CD4-positive, CD25-positive, alpha-beta regulatory T cell (primary cell): ENCODE measurements around the gene DNAJB13. TPM values are rescaled to one million over a fixed set of nuclear protein-coding genes. Genes with fewer than 3 reads are reported as not detected.

ENCODE experiments used
- ATAC-seq, 2 donors: fragments of 150-1000 bp; cut with Tn5 transposase; one replicate each; pipeline ENCODE4 v1.10.0; 2021; ENCODE audit warnings: low read depth in 2 of 2, moderate number of reproducible peaks in 2 of 2, moderate library complexity in 1 of 2
- DNase-seq, 3 donors: peaks; one replicate each; pipeline versions ENCODE4 v3.0.0 to v3.0.0-alpha.2; 2012 to 2022; ENCODE audit warnings: mixed read lengths in 1 of 3
- H3K27ac ChIP-seq: one replicate; pipeline ENCODE4 v1.7.0; 2013; ENCODE audit warnings: mild to moderate bottlenecking, low read length; ENCODE audit not compliant: insufficient read depth, poor library complexity, severe bottlenecking
- H3K27me3 ChIP-seq: one replicate; pipeline ENCODE4 v1.7.0; 2013; ENCODE audit warnings: low read length; ENCODE audit not compliant: control insufficient read depth, insufficient read depth
- H3K36me3 ChIP-seq: one replicate; pipeline ENCODE4 v1.7.0; 2013; ENCODE audit warnings: mild to moderate bottlenecking, low read length, moderate library complexity; ENCODE audit not compliant: control insufficient read depth, insufficient read depth
- H3K4me1 ChIP-seq: 2 replicates; pipeline ENCODE4 v1.7.0; 2013; ENCODE audit warnings: mild to moderate bottlenecking, low read length; ENCODE audit not compliant: insufficient read depth, control insufficient read depth, poor library complexity, severe bottlenecking
- H3K4me3 ChIP-seq: one replicate; pipeline ENCODE4 v1.7.0; 2013; ENCODE audit warnings: low read depth, mild to moderate bottlenecking, low read length, moderate library complexity
- H3K9me3 ChIP-seq, 2 experiments: 1 replicate in 1 of 2; 2 replicates in 1 of 2; pipeline ENCODE4 v1.7.0; 2013; ENCODE audit warnings: low read length in 2 of 2, mild to moderate bottlenecking in 1 of 2, moderate library complexity in 1 of 2; ENCODE audit not compliant: control insufficient read depth in 2 of 2
- H3K27ac Mint-ChIP-seq, 3 donors: one replicate each; pipeline ENCODE4 v1.8.0; 2020 to 2022; ENCODE audit warnings: mild to moderate bottlenecking in 3 of 3, mixed read lengths in 3 of 3, moderate library complexity in 2 of 3
- H3K27me3 Mint-ChIP-seq: one replicate; pipeline ENCODE4 v1.8.0; 2022; ENCODE audit warnings: mild to moderate bottlenecking, mixed read lengths
- H3K36me3 Mint-ChIP-seq: one replicate; pipeline ENCODE4 v1.8.0; 2020; ENCODE audit warnings: mixed read lengths
- H3K4me1 Mint-ChIP-seq, 4 donors: one replicate each; pipeline ENCODE4 v1.8.0; 2020 to 2022; ENCODE audit warnings: mixed read lengths in 4 of 4, mild to moderate bottlenecking in 1 of 4
- H3K4me3 Mint-ChIP-seq, 4 donors: one replicate each; pipeline ENCODE4 v1.8.0; 2020 to 2022; ENCODE audit warnings: mild to moderate bottlenecking in 4 of 4, mixed read lengths in 4 of 4, moderate library complexity in 3 of 4
- H3K9me3 Mint-ChIP-seq, 7 donors: one replicate each; pipeline ENCODE4 v1.8.0; 2020 to 2022; ENCODE audit warnings: mixed read lengths in 7 of 7, mild to moderate bottlenecking in 3 of 7, moderate library complexity in 2 of 7
- polyA plus RNA-seq, 4 donors: library from polyadenylated mRNA; unstranded; fragments of 300-500 nt; fragmentation: Illumina TruSeq; gene quantifications; one replicate each; pipeline ENCODE4 v1.2.3, GENCODE V29; 2021
- total RNA-seq: library from RNA; stranded (reverse); gene quantifications from one replicate; pipeline ENCODE4 v1.2.3, GENCODE V29; 2022

Gene DNAJB13
- total and polyA plus RNA-seq, 5 donors from 2014 or later: 0.32 to 0.33 TPM; not detected in 3

DNA sequence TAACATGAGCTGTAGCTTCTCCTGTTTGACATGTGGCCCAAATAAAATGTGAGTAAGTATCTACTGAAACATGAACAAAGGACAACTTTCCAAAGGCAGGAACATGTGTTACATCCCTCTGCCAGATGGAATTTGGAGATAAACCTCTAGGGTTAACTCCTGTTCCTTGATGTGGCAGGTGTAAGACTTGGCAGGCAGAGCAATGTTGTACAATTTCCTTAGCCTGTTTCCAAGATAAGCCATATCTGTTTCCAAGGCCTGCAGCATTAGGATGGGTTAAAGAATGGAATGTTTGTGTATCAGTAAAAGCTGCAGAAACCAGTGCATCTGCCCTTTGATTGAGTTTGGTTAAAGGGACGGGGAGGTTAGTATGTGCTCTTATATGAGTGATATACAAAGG is 8.8 kb upstream of the DNAJB13 start:
- no peaks in the 10 kb centered on the region for H3K4me1 Mint-ChIP-seq
- H3K4me3 Mint-ChIP-seq: no peak overlapping the region
- no peaks in the 10 kb centered on the region for H3K9me3 Mint-ChIP-seq
- no peak overlapping the region for H3K4me3 ChIP-seq
- peaks cover 5% of the 10 kb centered on the region for H3K36me3 Mint-ChIP-seq
- H3K9me3 ChIP-seq: no peaks in the 10 kb centered on the region
- no peaks in the 10 kb centered on the region for H3K4me1 ChIP-seq
- H3K36me3 ChIP-seq: no peaks in the 10 kb centered on the region
- no peak overlapping the region for H3K27ac ChIP-seq
- ATAC-seq (no peak), DNase-seq (no peak)
- H3K27me3 ChIP-seq: no peaks in the 10 kb centered on the region
- no peaks in the 10 kb centered on the region for H3K27me3 Mint-ChIP-seq
- no peak overlapping the region for H3K27ac Mint-ChIP-seq

DNA sequence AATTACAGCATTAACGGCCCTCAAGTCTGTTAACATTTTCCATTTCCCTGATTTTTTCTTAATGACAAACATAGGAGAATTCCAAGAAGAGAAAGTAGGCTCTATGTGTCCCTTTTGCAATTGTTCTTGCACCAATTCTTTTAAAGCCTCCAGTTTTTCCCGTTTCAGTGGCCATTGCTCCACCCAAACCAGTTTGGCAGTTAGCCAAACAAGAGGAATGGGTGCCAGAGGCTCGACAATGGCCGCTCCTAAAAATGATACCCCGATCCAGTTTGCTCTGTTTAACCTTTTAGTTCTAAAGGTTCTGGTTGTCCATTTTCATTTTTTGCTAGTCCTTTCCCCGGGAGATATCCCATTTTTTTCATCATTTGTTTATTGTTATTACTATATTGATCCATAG is 6.7 kb upstream of the DNAJB13 start:
- ATAC-seq (no peak), DNase-seq (no peak)
- H3K4me1 ChIP-seq: no peaks in the 10 kb centered on the region
- Mint-ChIP-seq H3K4me1 (no peaks in the 10 kb centered on the region), H3K4me3 (no peak overlapping the region), H3K27me3 (no peaks in the 10 kb centered on the region), H3K36me3 (peaks cover 5% of the 10 kb centered on the region), H3K27ac (no peak overlapping the region), H3K9me3 (no peaks in the 10 kb centered on the region)
- no peaks in the 10 kb centered on the region for H3K27me3 ChIP-seq
- no peaks in the 10 kb centered on the region for H3K36me3 ChIP-seq
- no peaks in the 10 kb centered on the region for H3K9me3 ChIP-seq
- no peak overlapping the region for H3K4me3 ChIP-seq
- H3K27ac ChIP-seq: no peak overlapping the region

GRCh38 chr11:73944901-73945300 is 5.9 kb upstream of the DNAJB13 start:
- H3K4me1 ChIP-seq: no peaks in the 10 kb centered on the region
- no peaks in the 10 kb centered on the region for H3K4me1 Mint-ChIP-seq
- H3K9me3 ChIP-seq: no peaks in the 10 kb centered on the region
- H3K36me3 Mint-ChIP-seq: peaks cover 5% of the 10 kb centered on the region
- H3K36me3 ChIP-seq: no peaks in the 10 kb centered on the region
- H3K4me3 Mint-ChIP-seq: no peak overlapping the region
- H3K4me3 ChIP-seq: no peak overlapping the region
- no peaks in the 10 kb centered on the region for H3K9me3 Mint-ChIP-seq
- DNase-seq: no peak
- no peak for ATAC-seq
- H3K27ac ChIP-seq: no peak overlapping the region
- no peak overlapping the region for H3K27ac Mint-ChIP-seq
- H3K27me3 Mint-ChIP-seq: no peaks in the 10 kb centered on the region
- H3K27me3 ChIP-seq: no peaks in the 10 kb centered on the region

DNA sequence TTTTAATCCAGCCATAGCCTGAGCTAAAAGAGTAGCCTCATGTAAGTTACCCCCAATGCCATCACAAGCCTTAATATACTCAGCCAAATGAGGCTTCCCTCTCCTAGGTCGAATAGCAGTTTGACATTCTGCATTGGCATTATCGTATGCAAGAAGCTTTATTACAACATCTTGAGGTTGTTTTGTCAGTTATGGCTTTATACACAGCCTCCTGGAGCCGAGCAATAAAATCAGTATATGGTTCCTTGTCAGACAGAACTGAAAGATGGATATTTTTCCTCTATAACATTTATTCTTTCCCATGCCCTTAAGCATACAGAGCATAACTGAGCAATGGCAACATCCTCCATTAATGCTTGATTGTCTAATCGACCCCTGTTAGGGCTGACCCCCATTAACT is 5.4 kb upstream of the DNAJB13 start:
- Histone ChIP-seq H3K27me3 (no peaks in the 10 kb centered on the region), H3K27ac (no peak overlapping the region), H3K4me3 (no peak overlapping the region), H3K4me1 (no peaks in the 10 kb centered on the region), H3K36me3 (no peaks in the 10 kb centered on the region), H3K9me3 (no peaks in the 10 kb centered on the region)
- Mint-ChIP-seq H3K4me1 (no peaks in the 10 kb centered on the region), H3K36me3 (peaks cover 5% of the 10 kb centered on the region), H3K4me3 (no peak overlapping the region), H3K27me3 (no peaks in the 10 kb centered on the region), H3K9me3 (no peaks in the 10 kb centered on the region), H3K27ac (no peak overlapping the region)
- ATAC-seq (no peak), DNase-seq (no peak)

GRCh38 chr11:73946798-73947458 is 3.9 kb upstream of the DNAJB13 start:
- no peak overlapping the region for H3K27ac ChIP-seq
- no peaks in the 10 kb centered on the region for H3K36me3 ChIP-seq
- H3K27ac Mint-ChIP-seq: no peak overlapping the region
- no peaks in the 10 kb centered on the region for H3K9me3 ChIP-seq
- no peaks in the 10 kb centered on the region for H3K4me1 Mint-ChIP-seq
- H3K4me3 ChIP-seq: no peak overlapping the region
- H3K4me3 Mint-ChIP-seq: no peak overlapping the region
- no peaks in the 10 kb centered on the region for H3K4me1 ChIP-seq
- H3K36me3 Mint-ChIP-seq: no peaks in the 10 kb centered on the region
- ATAC-seq (no peak), DNase-seq (no peak)
- H3K9me3 Mint-ChIP-seq: no peaks in the 10 kb centered on the region
- H3K27me3 Mint-ChIP-seq: no peaks in the 10 kb centered on the region
- H3K27me3 ChIP-seq: no peaks in the 10 kb centered on the region

DNA sequence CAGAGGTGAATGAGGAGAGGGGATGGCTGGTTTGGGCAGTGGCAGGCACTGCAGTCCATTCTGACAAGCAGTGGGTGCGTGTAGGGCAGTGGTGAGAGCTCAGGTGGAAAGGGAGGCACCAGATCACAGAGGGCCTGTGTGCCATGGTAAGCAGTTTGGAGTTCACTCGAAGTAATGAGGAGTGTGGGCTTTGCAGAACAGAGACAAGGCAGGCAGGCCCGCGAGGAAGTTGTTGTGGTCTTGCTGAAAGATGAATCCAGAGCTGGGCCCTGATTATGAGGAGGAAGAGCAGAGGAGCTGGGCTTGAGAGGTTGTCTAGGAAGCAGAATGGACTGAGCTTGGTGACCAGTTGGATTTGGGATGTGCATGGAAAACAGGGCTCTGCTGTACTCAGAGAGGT is 1.6 kb upstream of the DNAJB13 start:
- DNase-seq: no peak
- Histone ChIP-seq H3K4me1 (no peaks in the 10 kb centered on the region), H3K36me3 (no peaks in the 10 kb centered on the region), H3K27ac (no peak overlapping the region), H3K27me3 (no peaks in the 10 kb centered on the region), H3K9me3 (no peaks in the 10 kb centered on the region), H3K4me3 (no peak overlapping the region)
- Mint-ChIP-seq H3K36me3 (no peaks in the 10 kb centered on the region), H3K27ac (peak overlapping the region in 1 of 3 donors; percentile 59), H3K27me3 (no peaks in the 10 kb centered on the region), H3K9me3 (no peaks in the 10 kb centered on the region), H3K4me1 (no peaks in the 10 kb centered on the region), H3K4me3 (no peak overlapping the region)
- no peak for ATAC-seq

GRCh38 chr11:73949912-73950311 is 914 bp upstream of the DNAJB13 start:
- Mint-ChIP-seq H3K4me3 (no peak overlapping the region), H3K4me1 (no peaks in the 10 kb centered on the region), H3K9me3 (no peaks in the 10 kb centered on the region), H3K36me3 (no peaks in the 10 kb centered on the region), H3K27ac (no peak overlapping the region), H3K27me3 (peaks cover 2% of the 10 kb centered on the region)
- no peak for DNase-seq
- H3K36me3 ChIP-seq: no peaks in the 10 kb centered on the region
- H3K4me1 ChIP-seq: no peaks in the 10 kb centered on the region
- ATAC-seq: no peak
- H3K27me3 ChIP-seq: no peaks in the 10 kb centered on the region
- no peaks in the 10 kb centered on the region for H3K9me3 ChIP-seq
- H3K27ac ChIP-seq: no peak overlapping the region
- no peak overlapping the region for H3K4me3 ChIP-seq

GRCh38 chr11:73951797-73952196 is 971 bp downstream of the DNAJB13 start:
- peaks cover 11% of the 10 kb centered on the region for H3K27me3 Mint-ChIP-seq
- DNase-seq: no peak
- H3K4me3 Mint-ChIP-seq: no peak overlapping the region
- peaks cover 0 to 8% (median 2%) of the 10 kb centered on the region in 4 donors for H3K4me1 Mint-ChIP-seq
- no peaks in the 10 kb centered on the region for H3K36me3 ChIP-seq
- H3K9me3 Mint-ChIP-seq: no peaks in the 10 kb centered on the region
- no peak overlapping the region for H3K27ac Mint-ChIP-seq
- H3K27ac ChIP-seq: no peak overlapping the region
- H3K36me3 Mint-ChIP-seq: no peaks in the 10 kb centered on the region
- H3K4me3 ChIP-seq: no peak overlapping the region
- no peak for ATAC-seq
- no peaks in the 10 kb centered on the region for H3K27me3 ChIP-seq
- no peaks in the 10 kb centered on the region for H3K4me1 ChIP-seq
- no peaks in the 10 kb centered on the region for H3K9me3 ChIP-seq
